GM19351 (cell line): ENCODE data around the gene RHD.
"Not testable (repeated sequence)": the region's sequence is repeated elsewhere in the genome, so short reads cannot be mapped to it uniquely, and the experiment has no call there.

Experiments
- ATAC-seq: cut with Tn5 transposase; IDR thresholded peaks from one replicate; pipeline ENCODE4 v1.9.1; 2021; ENCODE audit warnings: mild to moderate bottlenecking, moderate library complexity; ENCODE audit not compliant: unreplicated experiment

RHD gene

GRCh38 chr1:25256578-25256965 is 15.7 kb upstream of the RHD start:
- ATAC-seq: no peak

GRCh38 chr1:25257196-25257595 is 15.1 kb upstream of the RHD start:
- no peak for ATAC-seq

GRCh38 chr1:25259813-25260212 is 12.5 kb upstream of the RHD start:
- not testable (repeated sequence) for ATAC-seq

- ATAC-seq: not testable (repeated sequence)
Observed at GRCh38 chr1:25260336-25260735, 12.0 kb upstream of the RHD start.

GRCh38 chr1:25266554-25267287 is 5.6 kb upstream of the RHD start:
- peak; percentile 20 for ATAC-seq

GRCh38 chr1:25267288-25268142 is 4.8 kb upstream of the RHD start:
- ATAC-seq: peak; percentile 76

GRCh38 chr1:25268143-25268760 is 4.1 kb upstream of the RHD start:
- ATAC-seq: not testable (repeated sequence)

GRCh38 chr1:25275648-25276047 is 3.3 kb downstream of the RHD start:
- ATAC-seq: not testable (repeated sequence)

- not testable (repeated sequence) for ATAC-seq
Observed at GRCh38 chr1:25277295-25277694, 5.0 kb downstream of the RHD start.

- ATAC-seq: not testable (repeated sequence)
Observed at GRCh38 chr1:25278358-25278757, 6.0 kb downstream of the RHD start.

GRCh38 chr1:25278790-25279189 is 6.5 kb downstream of the RHD start:
- not testable (repeated sequence) for ATAC-seq

- ATAC-seq: not testable (repeated sequence)
Observed at GRCh38 chr1:25279693-25280111, 7.4 kb downstream of the RHD start.

GRCh38 chr1:25285862-25286261 is 13.6 kb downstream of the RHD start:
- ATAC-seq: not testable (repeated sequence)

GRCh38 chr1:25287164-25287563 is 14.9 kb downstream of the RHD start:
- ATAC-seq: not testable (repeated sequence)

GRCh38 chr1:25288573-25289101 is 16.3 kb downstream of the RHD start:
- not testable (repeated sequence) for ATAC-seq

GRCh38 chr1:25290043-25290442 is 17.7 kb downstream of the RHD start:
- ATAC-seq: not testable (repeated sequence)

- not testable (repeated sequence) for ATAC-seq
Observed at GRCh38 chr1:25293426-25293825, 21.1 kb downstream of the RHD start.

GRCh38 chr1:25294889-25295826 is 22.8 kb downstream of the RHD start:
- ATAC-seq: not testable (repeated sequence)

- not testable (repeated sequence) for ATAC-seq
Observed at GRCh38 chr1:25296501-25296900, 24.2 kb downstream of the RHD start.

GRCh38 chr1:25300729-25301128 is 28.4 kb downstream of the RHD start:
- not testable (repeated sequence) for ATAC-seq
